ENCODE data around the gene DUSP15.
A peak's percentile ranks its signal among the peaks of the same experiment; 100 is the strongest.

Gene DUSP15

GRCh38 chr20:31862157-31862470 is 8.2 kb downstream of the DUSP15 start:
- no peak for DNase-seq (ENCODE audit: low spot score)

GRCh38 chr20:31861385-31862156 is 8.8 kb downstream of the DUSP15 start:
- DNase-seq (ENCODE audit: low spot score), result peak; percentile 95
- TF ChIP-seq, protein P1, sequence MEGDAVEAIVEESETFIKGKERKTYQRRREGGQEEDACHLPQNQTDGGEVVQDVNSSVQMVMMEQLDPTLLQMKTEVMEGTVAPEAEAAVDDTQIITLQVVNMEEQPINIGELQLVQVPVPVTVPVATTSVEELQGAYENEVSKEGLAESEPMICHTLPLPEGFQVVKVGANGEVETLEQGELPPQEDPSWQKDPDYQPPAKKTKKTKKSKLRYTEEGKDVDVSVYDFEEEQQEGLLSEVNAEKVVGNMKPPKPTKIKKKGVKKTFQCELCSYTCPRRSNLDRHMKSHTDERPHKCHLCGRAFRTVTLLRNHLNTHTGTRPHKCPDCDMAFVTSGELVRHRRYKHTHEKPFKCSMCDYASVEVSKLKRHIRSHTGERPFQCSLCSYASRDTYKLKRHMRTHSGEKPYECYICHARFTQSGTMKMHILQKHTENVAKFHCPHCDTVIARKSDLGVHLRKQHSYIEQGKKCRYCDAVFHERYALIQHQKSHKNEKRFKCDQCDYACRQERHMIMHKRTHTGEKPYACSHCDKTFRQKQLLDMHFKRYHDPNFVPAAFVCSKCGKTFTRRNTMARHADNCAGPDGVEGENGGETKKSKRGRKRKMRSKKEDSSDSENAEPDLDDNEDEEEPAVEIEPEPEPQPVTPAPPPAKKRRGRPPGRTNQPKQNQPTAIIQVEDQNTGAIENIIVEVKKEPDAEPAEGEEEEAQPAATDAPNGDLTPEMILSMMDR (IDR thresholded peaks at IDR 0.05; ENCODE audit: extremely low read depth, missing control alignments), result no peak

More at GRCh38 chr20:31862157-31862470, 8.2 kb downstream of the DUSP15 start:
- TF ChIP-seq, protein P1 (IDR thresholded peaks at IDR 0.05; ENCODE audit: extremely low read depth, missing control alignments), result no peak

DNA sequence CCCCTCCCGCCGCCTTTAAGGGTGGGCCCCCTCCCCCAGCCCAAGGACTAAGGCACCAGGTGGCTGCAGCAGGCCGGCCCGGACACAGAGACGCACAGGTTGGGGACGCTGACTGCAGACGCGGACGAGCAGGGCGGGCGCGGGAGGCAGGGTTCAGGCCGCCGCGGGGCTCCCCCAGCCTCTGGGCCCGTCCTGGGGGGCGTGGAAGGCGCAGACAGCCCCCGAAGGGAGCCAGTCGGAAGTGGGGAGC is 9.3 kb downstream of the DUSP15 start:
- DNase-seq (ENCODE audit: low spot score), result no peak
- TF ChIP-seq, protein P1 (IDR thresholded peaks at IDR 0.05; ENCODE audit: extremely low read depth, missing control alignments), result no peak

- TF ChIP-seq, protein P1 (IDR thresholded peaks at IDR 0.05; ENCODE audit: extremely low read depth, missing control alignments), result no peak
- DNase-seq (ENCODE audit: low spot score), result no peak
Observed at GRCh38 chr20:31860390-31861134, 9.8 kb downstream of the DUSP15 start.

- TF ChIP-seq, protein P1 (IDR thresholded peaks at IDR 0.05; ENCODE audit: extremely low read depth, missing control alignments), result no peak
- no peak for DNase-seq (ENCODE audit: low spot score)
Observed at GRCh38 chr20:31859998-31860380, 10.3 kb downstream of the DUSP15 start.

GRCh38 chr20:31859266-31859997 is 10.9 kb downstream of the DUSP15 start:
- DNase-seq (ENCODE audit: low spot score), result no peak
- TF ChIP-seq, protein P1 (IDR thresholded peaks at IDR 0.05; ENCODE audit: extremely low read depth, missing control alignments), result no peak

GRCh38 chr20:31858760-31859083 is 11.6 kb downstream of the DUSP15 start:
- TF ChIP-seq, protein P1 (IDR thresholded peaks at IDR 0.05; ENCODE audit: extremely low read depth, missing control alignments), result no peak
- DNase-seq (ENCODE audit: low spot score), result no peak
